ENCODE results near the gene CFHR5.

DNA sequence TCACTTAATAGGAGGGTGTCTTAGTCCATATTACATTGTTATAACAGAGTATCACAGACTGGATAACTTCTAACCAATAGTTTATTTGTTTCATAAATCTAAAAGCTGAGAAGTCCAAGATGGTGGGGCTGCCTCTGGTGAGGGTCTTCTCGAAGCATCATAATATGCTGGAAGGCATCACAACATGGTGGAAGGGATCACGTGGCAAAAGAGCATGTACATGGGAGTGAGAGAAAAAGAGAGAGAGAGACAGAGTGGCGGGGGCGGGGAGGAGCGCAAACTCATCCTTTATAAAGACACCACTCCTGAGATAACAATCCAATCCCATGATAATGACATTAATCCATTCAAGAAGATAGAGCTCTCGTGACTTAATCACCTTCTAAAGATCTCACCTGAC is 31.5 kb downstream of the CFHR5 start:
- TF ChIP-seq, protein P1, sequence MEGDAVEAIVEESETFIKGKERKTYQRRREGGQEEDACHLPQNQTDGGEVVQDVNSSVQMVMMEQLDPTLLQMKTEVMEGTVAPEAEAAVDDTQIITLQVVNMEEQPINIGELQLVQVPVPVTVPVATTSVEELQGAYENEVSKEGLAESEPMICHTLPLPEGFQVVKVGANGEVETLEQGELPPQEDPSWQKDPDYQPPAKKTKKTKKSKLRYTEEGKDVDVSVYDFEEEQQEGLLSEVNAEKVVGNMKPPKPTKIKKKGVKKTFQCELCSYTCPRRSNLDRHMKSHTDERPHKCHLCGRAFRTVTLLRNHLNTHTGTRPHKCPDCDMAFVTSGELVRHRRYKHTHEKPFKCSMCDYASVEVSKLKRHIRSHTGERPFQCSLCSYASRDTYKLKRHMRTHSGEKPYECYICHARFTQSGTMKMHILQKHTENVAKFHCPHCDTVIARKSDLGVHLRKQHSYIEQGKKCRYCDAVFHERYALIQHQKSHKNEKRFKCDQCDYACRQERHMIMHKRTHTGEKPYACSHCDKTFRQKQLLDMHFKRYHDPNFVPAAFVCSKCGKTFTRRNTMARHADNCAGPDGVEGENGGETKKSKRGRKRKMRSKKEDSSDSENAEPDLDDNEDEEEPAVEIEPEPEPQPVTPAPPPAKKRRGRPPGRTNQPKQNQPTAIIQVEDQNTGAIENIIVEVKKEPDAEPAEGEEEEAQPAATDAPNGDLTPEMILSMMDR (IDR thresholded peaks at IDR 0.05) = no peak
- TF ChIP-seq POLR2A (IDR thresholded peaks at IDR 0.05) = no peak

Data from adrenal gland (tissue), 5 donors.